GM18868 (cell line): ENCODE measurements around the gene KCNA1.

Source experiments
- ATAC-seq: cut with Tn5 transposase; IDR thresholded peaks from one replicate; pipeline ENCODE4 v1.9.1; 2021; ENCODE audit warnings: mild to moderate bottlenecking, moderate library complexity; ENCODE audit not compliant: unreplicated experiment

The KCNA1 gene

GRCh38 chr12:4958697-4959375, 49.1 kb downstream of the KCNA1 start:
- ATAC-seq: no peak

DNA sequence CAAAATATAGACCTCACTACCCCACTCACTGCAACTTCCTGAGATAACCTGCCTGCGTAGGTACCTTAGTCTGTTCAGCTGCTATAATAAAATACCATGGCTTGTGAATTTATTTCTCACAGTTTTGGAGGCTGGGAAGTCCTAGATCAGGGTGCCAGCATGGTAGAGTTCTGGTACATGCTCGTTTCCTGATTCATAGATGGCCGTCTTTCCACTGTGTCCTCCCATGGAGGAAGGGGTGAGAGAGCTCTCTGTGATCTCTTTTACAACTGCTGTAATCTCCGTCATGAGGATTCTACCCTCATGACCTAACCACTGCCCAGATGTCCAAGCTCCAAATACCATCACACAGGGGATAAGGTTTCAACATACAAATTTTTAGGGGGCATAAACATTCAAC, 49.7 kb downstream of the KCNA1 start:
- ATAC-seq: no peak

DNA sequence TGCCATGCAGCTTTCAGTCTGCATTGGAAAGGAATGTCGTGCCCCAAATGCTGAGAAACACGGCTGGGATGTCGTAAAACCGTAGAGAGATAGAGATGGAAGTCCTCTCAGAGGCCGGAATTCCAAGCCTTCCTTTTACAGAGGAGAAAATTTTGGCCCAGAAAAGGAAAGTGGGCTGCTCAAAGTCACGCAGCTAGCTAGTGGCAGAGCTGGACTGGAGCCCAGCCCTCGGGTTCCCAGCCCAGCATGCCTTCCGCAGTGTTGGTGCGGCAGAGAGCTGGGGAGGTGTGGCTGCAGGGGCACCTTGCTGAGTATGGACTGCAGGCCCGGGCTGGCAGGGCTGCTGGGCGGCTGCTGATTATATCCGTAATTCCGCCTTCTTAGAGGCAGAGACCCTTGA, 50.3 kb downstream of the KCNA1 start:
- ATAC-seq: no peak

DNA sequence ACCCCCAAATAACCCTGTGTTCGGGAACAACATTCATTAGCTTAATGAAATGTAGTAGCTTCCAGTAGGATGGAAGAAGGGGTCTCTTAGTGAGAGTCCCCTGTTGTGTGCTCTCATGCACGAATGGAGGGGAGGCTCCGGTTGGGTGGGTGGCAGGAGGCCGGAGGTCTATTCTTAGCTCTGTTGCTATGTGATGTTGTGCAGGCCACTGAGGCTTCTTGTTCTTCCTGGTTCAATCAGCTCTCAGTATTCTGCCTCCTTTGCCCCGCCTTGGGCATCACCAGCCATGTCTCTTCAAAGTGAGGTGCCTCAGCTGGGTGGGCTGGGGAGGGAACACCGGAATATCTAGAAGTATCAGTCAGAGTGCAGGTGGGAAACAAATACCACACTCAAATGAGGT, 50.8 kb downstream of the KCNA1 start:
- no peak for ATAC-seq

- ATAC-seq: no peak
Measured at GRCh38 chr12:4961311-4961710, 51.6 kb downstream of the KCNA1 start.

DNA sequence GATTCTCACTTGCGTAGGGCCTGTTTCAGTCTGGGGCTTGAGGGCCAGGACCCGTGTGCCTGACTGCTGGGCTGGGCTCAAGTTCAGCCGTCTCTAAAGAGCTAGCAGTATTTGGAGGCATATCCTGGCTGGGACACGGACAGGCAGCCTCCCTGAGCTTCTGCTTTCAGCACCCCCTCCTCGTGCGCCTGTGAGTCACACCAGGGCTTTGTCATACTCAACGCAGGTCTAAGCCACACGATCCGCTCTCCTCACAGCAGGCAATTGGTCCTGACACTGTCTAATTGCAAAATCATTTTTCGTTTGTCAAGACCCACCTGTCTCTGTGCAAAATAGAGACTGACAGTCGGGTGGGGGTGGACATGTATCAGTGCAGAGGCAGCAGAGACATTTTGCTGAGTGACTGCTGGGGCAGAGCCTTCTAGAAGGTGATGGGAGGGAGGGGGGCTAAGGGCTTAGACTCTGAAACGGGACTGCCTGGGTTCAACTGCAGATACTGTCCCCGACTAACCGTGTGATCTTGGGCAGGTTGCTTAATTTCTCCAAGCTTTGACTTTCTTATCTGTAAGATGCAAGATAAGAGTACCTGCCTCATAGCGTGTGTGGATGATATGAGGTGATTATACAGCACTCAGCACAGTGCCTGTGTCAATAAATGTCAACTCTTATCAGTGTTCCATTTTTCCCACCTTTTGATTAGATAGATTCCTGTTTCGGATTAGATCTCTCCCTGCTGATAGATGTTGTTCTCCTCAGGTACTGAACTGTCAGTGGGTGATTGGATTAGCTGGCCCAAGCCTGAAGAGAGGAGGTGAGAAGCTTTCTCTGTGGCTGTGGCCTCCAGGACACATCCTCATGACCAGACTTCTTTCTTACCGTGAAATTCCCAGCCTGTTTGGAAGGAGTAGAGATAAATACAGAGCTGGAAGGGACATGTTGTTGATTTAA, 53.1 kb downstream of the KCNA1 start:
- no peak for ATAC-seq
